Endodermal cell (in vitro differentiated cells): ENCODE data around the gene VBP1. TPM values are rescaled to one million over a fixed set of nuclear protein-coding genes. Genes with fewer than 3 reads are reported as not detected.

Experiments used
- total RNA-seq, 2 donors: library from RNA; stranded (reverse); fragmentation: NEBNext Ultra II Directional in 1 of 2; extraction: Animal tissue kit (Norgen Biotek cat#: 25700) in 1 of 2; gene quantifications; 2 replicates in 1 of 2; 3 replicates in 1 of 2; pipeline ENCODE4 v1.2.1, GENCODE V29; 2021

VBP1 gene
- total RNA-seq, 2 donors from 2014 or later, result 83.5 to 97.0 TPM

Other genes starting within 250 kb of the VBP1 start
- gene F8, start 193.7 kb upstream of the VBP1 start, total RNA-seq, result 1 to 10 TPM; 5.5 to 6.0 TPM
- 10 to 100 TPM; 68.3 to 71.4 TPM for gene FUNDC2, start 189.6 kb upstream of the VBP1 start, total RNA-seq
- 1 to 10 TPM; 5.2 to 8.3 TPM for gene CMC4, start 145.3 kb upstream of the VBP1 start, total RNA-seq
- gene MTCP1, start 145.3 kb upstream of the VBP1 start, total RNA-seq, result 10 to 100 TPM; 12.6 to 17.4 TPM
- gene BRCC3, start 145.0 kb upstream of the VBP1 start, total RNA-seq, result 10 to 100 TPM; 21.9 to 22.8 TPM
- 1 to 10 TPM; 3.7 to 5.1 TPM for gene RAB39B, start 48.0 kb downstream of the VBP1 start, total RNA-seq
- 1 to 10 TPM in 1 of 2 donors, under 1 TPM in 1; 0.64 to 1.0 TPM for gene CLIC2, start 118.2 kb downstream of the VBP1 start, total RNA-seq
- not detected for gene F8A2, start 165.6 kb downstream of the VBP1 start, total RNA-seq
- gene F8A3, start 242.2 kb downstream of the VBP1 start, total RNA-seq, result 1 to 10 TPM in 1 of 2 donors, under 1 TPM in 1; 0.29 to 5.4 TPM